ENCODE measurements around the gene ITGA4.

Gene ITGA4

DNA sequence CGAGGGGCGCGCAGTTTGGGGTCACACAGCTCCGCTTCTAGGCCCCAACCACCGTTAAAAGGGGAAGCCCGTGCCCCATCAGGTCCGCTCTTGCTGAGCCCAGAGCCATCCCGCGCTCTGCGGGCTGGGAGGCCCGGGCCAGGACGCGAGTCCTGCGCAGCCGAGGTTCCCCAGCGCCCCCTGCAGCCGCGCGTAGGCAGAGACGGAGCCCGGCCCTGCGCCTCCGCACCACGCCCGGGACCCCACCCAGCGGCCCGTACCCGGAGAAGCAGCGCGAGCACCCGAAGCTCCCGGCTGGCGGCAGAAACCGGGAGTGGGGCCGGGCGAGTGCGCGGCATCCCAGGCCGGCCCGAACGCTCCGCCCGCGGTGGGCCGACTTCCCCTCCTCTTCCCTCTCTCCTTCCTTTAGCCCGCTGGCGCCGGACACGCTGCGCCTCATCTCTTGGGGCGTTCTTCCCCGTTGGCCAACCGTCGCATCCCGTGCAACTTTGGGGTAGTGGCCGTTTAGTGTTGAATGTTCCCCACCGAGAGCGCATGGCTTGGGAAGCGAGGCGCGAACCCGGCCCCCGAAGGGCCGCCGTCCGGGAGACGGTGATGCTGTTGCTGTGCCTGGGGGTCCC, at the start of gene ITGA4:
ITGA4 (plus strand) TSS at position 266 of the 620 bp plus-strand sequence; CDS start at position 535, 269 bp downstream.
- no peak within 1 kb of the TSS for H3K27ac ChIP-seq (ENCODE audit: low read depth, low read length)
- peak within 1 kb of the TSS; percentile 82 for H3K4me3 ChIP-seq (ENCODE audit: low read length)
- H3K9ac ChIP-seq (ENCODE audit: low read length): peak within 1 kb of the TSS; percentile 58
- H3K27me3 ChIP-seq (ENCODE audit: control insufficient read depth, insufficient read depth, low read length): peaks cover 3% of the 10 kb centered on the region
- H3K36me3 ChIP-seq (ENCODE audit: control insufficient read depth, insufficient read depth, low read length): no peaks in the 10 kb centered on the region
- peaks cover 4% of the 10 kb centered on the region for H3K4me1 ChIP-seq (ENCODE audit: control insufficient read depth, insufficient read depth, low read length)

DNA sequence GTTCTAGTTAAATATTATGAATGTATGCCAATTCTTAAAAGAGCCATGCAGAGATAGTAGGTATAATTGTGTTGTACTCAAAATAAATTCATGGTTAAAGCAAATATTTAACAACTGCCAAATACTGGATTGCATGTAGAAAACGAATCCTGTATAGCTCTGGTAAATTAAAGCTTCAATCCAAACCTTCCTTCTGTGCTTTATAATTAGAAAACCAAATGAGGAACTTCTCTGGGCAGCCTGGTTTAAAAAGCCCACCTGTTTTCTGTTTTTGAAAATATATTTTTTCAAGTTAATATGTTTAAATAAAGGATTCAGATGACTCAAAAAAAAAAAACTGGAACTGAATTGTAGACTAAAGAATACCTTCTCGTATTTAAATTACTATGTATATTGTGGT, 48.3 kb upstream of the ITGA4 start:
- Histone ChIP-seq H3K4me3 (ENCODE audit: low read length) (no peak overlapping the region), H3K4me1 (ENCODE audit: control insufficient read depth, insufficient read depth, low read length) (no peaks in the 10 kb centered on the region), H3K36me3 (ENCODE audit: control insufficient read depth, insufficient read depth, low read length) (no peaks in the 10 kb centered on the region), H3K27me3 (ENCODE audit: control insufficient read depth, insufficient read depth, low read length) (no peaks in the 10 kb centered on the region), H3K27ac (ENCODE audit: low read depth, low read length) (no peak overlapping the region), H3K9ac (ENCODE audit: low read length) (no peak overlapping the region)

DNA sequence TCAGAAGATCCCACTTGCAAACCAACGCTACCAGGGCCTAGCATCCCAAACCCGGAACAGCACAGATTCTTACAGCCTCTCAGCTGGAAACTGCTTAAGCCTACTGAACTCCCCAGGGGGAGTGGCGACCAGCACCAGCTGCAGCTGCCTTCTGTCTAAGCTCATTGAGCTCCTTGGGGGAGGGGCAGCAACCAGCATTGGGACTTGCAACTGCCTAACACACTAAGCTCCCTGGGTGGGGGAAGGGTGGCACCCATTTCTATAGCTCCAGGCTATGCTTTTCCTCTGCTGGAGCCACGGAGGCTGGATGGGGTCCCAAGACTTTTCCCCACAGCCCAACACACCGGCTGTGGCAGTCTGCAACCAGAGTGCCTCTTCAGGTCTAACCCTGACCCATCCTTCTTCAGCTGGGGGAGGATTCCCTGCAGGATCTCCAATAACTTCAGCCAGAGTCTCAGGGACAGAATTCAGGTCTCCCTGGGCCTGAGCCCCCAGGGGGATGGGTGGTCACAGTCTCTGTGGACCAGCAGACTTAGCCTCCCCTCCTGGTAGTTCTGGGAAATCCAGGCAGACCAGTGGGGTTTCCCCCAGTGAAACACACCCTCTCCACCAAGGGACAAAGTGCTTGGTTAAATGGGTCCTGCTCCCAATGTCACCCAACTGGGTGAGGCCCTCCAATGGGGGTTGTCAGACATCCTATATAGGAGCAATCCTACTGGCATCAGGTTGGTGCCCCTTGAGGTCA, 45.9 kb upstream of the ITGA4 start:
- Histone ChIP-seq H3K27ac (ENCODE audit: low read depth, low read length) (no peak overlapping the region), H3K9ac (ENCODE audit: low read length) (no peak overlapping the region), H3K4me3 (ENCODE audit: low read length) (no peak overlapping the region), H3K4me1 (ENCODE audit: control insufficient read depth, insufficient read depth, low read length) (no peaks in the 10 kb centered on the region), H3K27me3 (ENCODE audit: control insufficient read depth, insufficient read depth, low read length) (no peaks in the 10 kb centered on the region), H3K36me3 (ENCODE audit: control insufficient read depth, insufficient read depth, low read length) (no peaks in the 10 kb centered on the region)

DNA sequence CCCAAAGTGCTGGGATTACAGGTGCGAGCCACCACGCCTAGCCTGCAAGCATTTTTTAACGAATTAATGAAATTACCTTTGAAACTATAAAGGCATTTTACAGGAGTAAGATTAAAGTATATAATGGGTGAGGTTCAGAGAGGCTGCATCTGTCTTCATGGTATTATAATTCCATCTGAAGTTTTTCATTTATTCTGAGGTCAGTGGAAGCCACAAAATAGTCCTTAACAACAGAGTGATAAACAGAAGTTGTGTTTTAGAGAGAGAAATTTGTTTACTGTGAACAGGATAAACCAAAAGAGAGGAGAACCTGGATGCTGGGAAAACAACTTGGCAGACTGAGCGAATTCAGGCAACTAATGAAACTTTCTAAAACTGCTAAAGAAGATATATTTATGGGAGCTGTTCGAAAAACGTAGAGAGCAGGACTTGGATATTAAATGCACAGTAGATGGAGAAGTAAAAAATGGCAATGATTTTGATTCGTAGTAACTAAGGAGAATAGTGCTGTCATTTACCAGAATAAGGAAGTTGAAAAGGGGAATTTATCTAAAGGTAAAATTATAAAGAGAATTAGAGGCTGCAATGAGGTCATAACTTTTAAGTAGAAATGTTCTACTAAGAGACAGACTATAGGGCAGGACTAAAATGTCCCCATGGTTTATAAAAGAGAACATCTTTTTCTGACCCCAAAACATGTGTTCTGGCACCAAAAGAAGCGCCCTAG, 37.9 kb upstream of the ITGA4 start:
- Histone ChIP-seq H3K9ac (ENCODE audit: low read length) (no peak overlapping the region), H3K4me1 (ENCODE audit: control insufficient read depth, insufficient read depth, low read length) (no peaks in the 10 kb centered on the region), H3K36me3 (ENCODE audit: control insufficient read depth, insufficient read depth, low read length) (no peaks in the 10 kb centered on the region), H3K4me3 (ENCODE audit: low read length) (no peak overlapping the region), H3K27me3 (ENCODE audit: control insufficient read depth, insufficient read depth, low read length) (no peaks in the 10 kb centered on the region), H3K27ac (ENCODE audit: low read depth, low read length) (no peak overlapping the region)

DNA sequence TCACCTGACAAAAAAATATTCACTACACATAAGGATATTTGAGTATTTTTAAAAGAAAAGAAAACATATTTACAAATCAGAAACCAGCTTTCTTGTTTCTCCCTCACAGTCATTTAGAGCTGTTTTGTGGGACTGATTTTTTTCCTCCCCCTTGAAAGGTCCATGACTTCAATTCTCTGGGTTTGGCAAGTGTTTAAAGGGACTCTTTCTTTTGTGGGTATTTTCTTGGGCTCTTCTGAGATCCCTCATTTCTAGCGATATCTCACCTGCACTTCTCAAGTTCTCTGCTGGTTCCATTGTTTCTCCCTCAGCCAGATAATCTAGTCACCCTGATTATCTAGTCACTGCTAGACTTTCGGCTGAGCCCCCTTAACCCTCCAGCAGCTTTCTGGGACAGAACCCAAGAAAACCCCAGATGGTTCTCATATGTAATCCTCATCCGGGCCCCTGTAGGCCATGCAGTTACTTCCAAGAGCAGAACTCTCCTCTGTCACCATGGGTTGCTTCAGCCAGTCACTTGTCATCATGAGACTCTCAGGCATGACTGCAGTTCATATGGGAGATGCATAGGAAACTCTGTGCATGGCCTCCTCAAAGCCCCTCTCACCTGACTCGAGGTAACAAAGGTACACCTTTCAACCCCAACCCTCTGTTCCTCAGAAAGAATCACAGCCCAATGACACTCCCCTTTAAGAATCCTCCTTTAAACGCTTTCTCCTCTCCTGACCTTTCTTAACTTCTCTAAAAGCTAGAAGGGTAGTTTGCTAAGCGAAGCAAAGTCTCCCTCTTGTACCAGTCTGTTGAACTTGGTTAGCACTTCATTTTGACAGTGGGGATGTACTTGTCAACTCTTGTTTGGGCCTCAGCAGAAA, 36.7 kb upstream of the ITGA4 start:
- Histone ChIP-seq H3K4me3 (ENCODE audit: low read length) (no peak overlapping the region), H3K27me3 (ENCODE audit: control insufficient read depth, insufficient read depth, low read length) (no peaks in the 10 kb centered on the region), H3K36me3 (ENCODE audit: control insufficient read depth, insufficient read depth, low read length) (no peaks in the 10 kb centered on the region), H3K9ac (ENCODE audit: low read length) (no peak overlapping the region), H3K4me1 (ENCODE audit: control insufficient read depth, insufficient read depth, low read length) (no peaks in the 10 kb centered on the region), H3K27ac (ENCODE audit: low read depth, low read length) (no peak overlapping the region)

DNA sequence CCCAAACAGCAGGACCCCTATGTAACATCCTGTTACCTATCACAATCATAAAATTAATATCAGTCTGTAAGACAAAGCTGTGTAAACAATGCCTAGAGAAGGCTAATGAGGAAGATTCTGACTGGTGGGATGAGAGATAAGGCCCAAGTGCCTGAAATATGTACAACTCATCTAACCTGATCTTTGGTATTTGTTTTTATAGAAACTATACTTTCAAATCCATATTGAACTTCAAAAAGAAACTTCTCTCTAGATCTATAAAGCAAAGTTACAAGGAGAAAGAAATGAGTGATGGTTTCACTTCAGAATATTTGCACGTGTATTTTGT, 36.1 kb upstream of the ITGA4 start:
- no peaks in the 10 kb centered on the region for H3K4me1 ChIP-seq (ENCODE audit: control insufficient read depth, insufficient read depth, low read length)
- H3K27ac ChIP-seq (ENCODE audit: low read depth, low read length): no peak overlapping the region
- no peak overlapping the region for H3K9ac ChIP-seq (ENCODE audit: low read length)
- H3K36me3 ChIP-seq (ENCODE audit: control insufficient read depth, insufficient read depth, low read length): no peaks in the 10 kb centered on the region
- H3K27me3 ChIP-seq (ENCODE audit: control insufficient read depth, insufficient read depth, low read length): no peaks in the 10 kb centered on the region
- no peak overlapping the region for H3K4me3 ChIP-seq (ENCODE audit: low read length)

DNA sequence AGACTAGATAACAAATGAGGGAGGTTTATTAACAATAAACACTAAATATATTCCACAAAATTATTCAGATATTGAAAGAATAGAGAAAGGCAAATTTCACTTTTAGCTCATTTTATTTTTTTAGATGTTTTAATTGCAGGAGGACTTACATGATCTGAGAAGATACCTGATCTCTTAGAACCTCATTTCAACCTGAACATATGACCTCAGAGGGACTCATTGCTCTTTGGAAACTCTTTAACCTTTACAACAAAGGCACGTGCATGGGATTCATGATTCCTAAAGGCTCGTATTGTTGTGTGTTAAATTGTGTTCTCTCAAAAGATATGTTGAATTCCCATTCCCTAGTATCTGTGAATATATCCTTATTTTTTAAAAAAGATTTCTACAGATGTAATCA, 35.7 kb upstream of the ITGA4 start:
- no peaks in the 10 kb centered on the region for H3K4me1 ChIP-seq (ENCODE audit: control insufficient read depth, insufficient read depth, low read length)
- no peak overlapping the region for H3K4me3 ChIP-seq (ENCODE audit: low read length)
- H3K27ac ChIP-seq (ENCODE audit: low read depth, low read length): no peak overlapping the region
- no peaks in the 10 kb centered on the region for H3K27me3 ChIP-seq (ENCODE audit: control insufficient read depth, insufficient read depth, low read length)
- H3K9ac ChIP-seq (ENCODE audit: low read length): no peak overlapping the region
- H3K36me3 ChIP-seq (ENCODE audit: control insufficient read depth, insufficient read depth, low read length): no peaks in the 10 kb centered on the region

DNA sequence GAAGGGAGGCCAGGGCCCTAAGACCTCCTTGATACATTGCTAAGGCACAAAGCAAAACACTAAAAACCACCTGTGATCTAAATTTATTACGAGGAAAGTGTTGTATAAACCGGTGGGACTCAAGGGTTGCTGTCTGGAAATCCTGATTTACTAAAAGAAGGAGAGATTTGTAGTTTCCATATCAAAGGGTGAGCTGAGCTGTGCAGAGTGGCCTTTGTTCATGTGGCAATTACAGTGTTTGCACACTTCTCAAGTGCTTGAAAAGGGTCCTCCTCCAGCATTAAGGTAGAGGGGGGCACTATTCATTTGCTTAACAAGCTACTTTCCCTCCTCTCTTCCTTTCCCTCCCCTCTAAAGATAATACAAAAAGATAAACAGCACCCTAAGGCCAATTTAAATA, 30.5 kb upstream of the ITGA4 start:
- no peak overlapping the region for H3K9ac ChIP-seq (ENCODE audit: low read length)
- no peak overlapping the region for H3K27ac ChIP-seq (ENCODE audit: low read depth, low read length)
- H3K27me3 ChIP-seq (ENCODE audit: control insufficient read depth, insufficient read depth, low read length): no peaks in the 10 kb centered on the region
- H3K4me3 ChIP-seq (ENCODE audit: low read length): no peak overlapping the region
- H3K4me1 ChIP-seq (ENCODE audit: control insufficient read depth, insufficient read depth, low read length): no peaks in the 10 kb centered on the region
- H3K36me3 ChIP-seq (ENCODE audit: control insufficient read depth, insufficient read depth, low read length): no peaks in the 10 kb centered on the region

DNA sequence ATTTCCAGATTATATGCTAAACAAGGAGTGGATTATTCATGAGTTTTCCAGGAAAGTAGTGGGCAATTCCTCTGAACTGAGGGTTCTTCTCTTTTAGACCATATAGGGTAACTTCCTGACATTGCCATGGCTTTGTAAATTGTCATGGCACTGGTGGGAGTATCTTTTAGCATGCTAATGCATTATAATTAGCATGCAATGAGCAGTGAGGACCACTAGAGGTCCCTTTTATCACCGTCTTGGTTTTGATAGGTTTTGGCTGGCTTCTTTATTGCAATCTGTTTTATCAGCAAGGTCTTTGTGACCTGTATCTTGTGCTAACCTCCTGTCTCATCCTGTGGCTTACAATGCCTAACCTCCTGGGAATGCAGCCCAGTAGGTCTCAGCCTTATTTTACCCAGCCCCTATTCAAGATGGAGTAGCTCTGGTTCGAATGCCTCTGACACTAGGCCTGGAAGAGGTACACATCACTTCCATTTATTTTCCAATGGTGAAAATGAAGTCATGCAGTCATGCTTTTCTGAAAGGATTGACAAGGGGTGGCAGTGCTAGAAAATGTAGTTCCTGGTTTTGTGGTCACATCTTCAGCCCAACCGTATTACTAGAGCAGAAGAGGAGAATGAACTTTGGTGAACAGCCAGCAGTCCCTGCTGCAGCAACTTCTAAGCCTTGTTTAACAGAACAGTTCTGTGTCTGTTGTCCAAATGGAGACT, 26.6 kb upstream of the ITGA4 start:
- Histone ChIP-seq H3K4me1 (ENCODE audit: control insufficient read depth, insufficient read depth, low read length) (no peaks in the 10 kb centered on the region), H3K9ac (ENCODE audit: low read length) (no peak overlapping the region), H3K27me3 (ENCODE audit: control insufficient read depth, insufficient read depth, low read length) (no peaks in the 10 kb centered on the region), H3K36me3 (ENCODE audit: control insufficient read depth, insufficient read depth, low read length) (no peaks in the 10 kb centered on the region), H3K4me3 (ENCODE audit: low read length) (no peak overlapping the region), H3K27ac (ENCODE audit: low read depth, low read length) (no peak overlapping the region)

DNA sequence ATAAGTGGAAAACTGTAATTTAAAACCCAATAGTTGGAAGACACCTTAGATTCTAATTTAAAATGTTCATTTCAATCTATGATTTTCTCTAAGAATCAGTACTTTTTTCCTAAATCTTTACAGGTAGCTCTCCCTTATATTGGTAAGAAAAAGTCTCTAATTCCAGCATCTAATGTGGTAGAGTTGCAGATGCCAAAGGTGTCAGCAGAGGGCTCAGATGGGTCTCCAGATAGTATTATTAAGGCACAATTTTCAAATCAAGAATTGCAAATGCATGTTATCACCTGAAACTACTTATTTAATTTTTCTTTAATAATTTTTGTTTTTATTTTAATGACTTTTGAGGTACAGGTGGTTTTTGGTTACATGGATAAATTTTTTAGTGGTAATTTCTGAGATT, 25.5 kb upstream of the ITGA4 start:
- Histone ChIP-seq H3K27ac (ENCODE audit: low read depth, low read length) (no peak overlapping the region), H3K9ac (ENCODE audit: low read length) (no peak overlapping the region), H3K27me3 (ENCODE audit: control insufficient read depth, insufficient read depth, low read length) (no peaks in the 10 kb centered on the region)

DNA sequence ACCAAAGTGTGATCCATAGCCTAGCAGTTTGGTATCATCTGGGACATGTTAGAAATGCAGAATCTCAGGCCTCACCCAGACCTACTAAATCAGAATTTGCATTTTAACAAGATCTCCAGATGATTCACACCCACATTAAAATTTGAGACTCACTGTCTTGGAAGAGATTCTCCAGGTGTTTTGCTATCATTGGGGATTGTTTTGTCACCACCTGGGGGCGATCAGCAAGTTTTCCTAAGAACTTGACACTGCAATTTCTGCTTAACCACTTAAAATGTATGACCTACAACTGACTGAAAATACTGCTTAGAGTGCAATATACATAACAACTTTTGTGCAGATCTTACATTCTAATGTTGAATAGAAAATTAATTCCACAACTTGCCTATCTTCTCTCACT, 18.9 kb upstream of the ITGA4 start:
- Histone ChIP-seq H3K9ac (ENCODE audit: low read length) (no peak overlapping the region), H3K27me3 (ENCODE audit: control insufficient read depth, insufficient read depth, low read length) (no peaks in the 10 kb centered on the region), H3K4me1 (ENCODE audit: control insufficient read depth, insufficient read depth, low read length) (no peaks in the 10 kb centered on the region), H3K36me3 (ENCODE audit: control insufficient read depth, insufficient read depth, low read length) (no peaks in the 10 kb centered on the region), H3K4me3 (ENCODE audit: low read length) (no peak overlapping the region), H3K27ac (ENCODE audit: low read depth, low read length) (no peak overlapping the region)

More for the DNA sequence above, 25.5 kb upstream of the ITGA4 start:
- H3K4me1 ChIP-seq (ENCODE audit: control insufficient read depth, insufficient read depth, low read length): no peaks in the 10 kb centered on the region
- no peaks in the 10 kb centered on the region for H3K36me3 ChIP-seq (ENCODE audit: control insufficient read depth, insufficient read depth, low read length)
- H3K4me3 ChIP-seq (ENCODE audit: low read length): no peak overlapping the region

DNA sequence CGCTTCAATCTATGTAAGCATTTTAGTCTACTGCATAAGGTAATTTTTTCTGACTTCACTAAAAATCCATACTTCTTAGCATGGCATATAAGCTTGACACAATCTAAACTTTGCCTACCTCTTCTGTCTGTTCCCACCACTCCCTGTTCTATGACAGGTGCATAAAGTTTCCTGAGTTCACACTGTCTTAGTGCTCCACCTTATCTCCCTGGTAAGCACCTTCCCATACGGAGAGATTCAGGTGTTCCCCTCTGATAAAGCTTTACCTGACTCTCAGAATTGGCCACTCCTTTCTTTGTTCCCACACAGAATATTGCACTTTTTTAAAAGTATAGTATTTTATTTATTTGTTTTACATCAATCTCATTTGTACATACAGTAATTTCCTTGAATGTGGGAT, 16.8 kb upstream of the ITGA4 start:
- H3K36me3 ChIP-seq (ENCODE audit: control insufficient read depth, insufficient read depth, low read length): no peaks in the 10 kb centered on the region
- no peak overlapping the region for H3K9ac ChIP-seq (ENCODE audit: low read length)
- H3K27ac ChIP-seq (ENCODE audit: low read depth, low read length): no peak overlapping the region
- no peaks in the 10 kb centered on the region for H3K27me3 ChIP-seq (ENCODE audit: control insufficient read depth, insufficient read depth, low read length)
- no peaks in the 10 kb centered on the region for H3K4me1 ChIP-seq (ENCODE audit: control insufficient read depth, insufficient read depth, low read length)
- no peak overlapping the region for H3K4me3 ChIP-seq (ENCODE audit: low read length)
